Measurements from ENCODE around the gene CPNE4.
"Not testable (repeated sequence)": the region's sequence is repeated elsewhere in the genome, so short reads cannot be mapped to it uniquely, and the experiment has no call there.

CPNE4 gene

GRCh38 chr3:131957980-131958379 lies 76.8 kb downstream of the CPNE4 start:
- DNase-seq = no peak

- no peak for DNase-seq
Measured at GRCh38 chr3:131957511-131957910, 77.3 kb downstream of the CPNE4 start.

- DNase-seq = no peak
Measured at GRCh38 chr3:131948806-131949205, 86.0 kb downstream of the CPNE4 start.

GRCh38 chr3:131944676-131945075 lies 90.1 kb downstream of the CPNE4 start:
- DNase-seq = no peak

- no peak for DNase-seq
Measured at GRCh38 chr3:131933665-131934064, 101.1 kb downstream of the CPNE4 start.

- no peak for DNase-seq
Measured at GRCh38 chr3:131928593-131928992, 106.2 kb downstream of the CPNE4 start.

GRCh38 chr3:131925571-131925970 lies 109.2 kb downstream of the CPNE4 start:
- DNase-seq = no peak

- DNase-seq = no peak
Measured at GRCh38 chr3:131922356-131922755, 112.5 kb downstream of the CPNE4 start.

- DNase-seq = no peak
Measured at GRCh38 chr3:131917006-131917405, 117.8 kb downstream of the CPNE4 start.

- DNase-seq = no peak
Measured at GRCh38 chr3:131914090-131914691, 120.6 kb downstream of the CPNE4 start.

- DNase-seq = no peak
Measured at GRCh38 chr3:131912255-131912654, 122.6 kb downstream of the CPNE4 start.

GRCh38 chr3:131907796-131908195 lies 127.0 kb downstream of the CPNE4 start:
- DNase-seq = no peak

GRCh38 chr3:131903988-131904415 lies 130.8 kb downstream of the CPNE4 start:
- no peak for DNase-seq

- DNase-seq = no peak
Measured at GRCh38 chr3:131901686-131902085, 133.1 kb downstream of the CPNE4 start.

GRCh38 chr3:131900891-131901290 lies 133.9 kb downstream of the CPNE4 start:
- no peak for DNase-seq

GRCh38 chr3:131899021-131899420 lies 135.8 kb downstream of the CPNE4 start:
- no peak for DNase-seq

- no peak for DNase-seq
Measured at GRCh38 chr3:131898346-131898745, 136.5 kb downstream of the CPNE4 start.

GRCh38 chr3:131896285-131896684 lies 138.5 kb downstream of the CPNE4 start:
- no peak for DNase-seq

GRCh38 chr3:131895766-131896165 lies 139.0 kb downstream of the CPNE4 start:
- no peak for DNase-seq

GRCh38 chr3:131892331-131892730 lies 142.5 kb downstream of the CPNE4 start:
- DNase-seq = no peak

- DNase-seq = not testable (repeated sequence)
Measured at GRCh38 chr3:131885871-131886270, 148.9 kb downstream of the CPNE4 start.

GRCh38 chr3:131883711-131884407 lies 151.0 kb downstream of the CPNE4 start:
- DNase-seq = no peak

- no peak for DNase-seq
Measured at GRCh38 chr3:131883086-131883485, 151.7 kb downstream of the CPNE4 start.

GRCh38 chr3:131881777-131882176 lies 153.0 kb downstream of the CPNE4 start:
- DNase-seq = no peak

- DNase-seq = no peak
Measured at GRCh38 chr3:131880948-131881347, 153.9 kb downstream of the CPNE4 start.

All from NCI-H345 (cell line).